MV-4-11 (cell line): ENCODE measurements around the gene ZNF774.
"Not testable (repeated sequence)": the region's sequence is repeated elsewhere in the genome, so short reads cannot be mapped to it uniquely, and the experiment has no call there.

ENCODE experiments used
- DNase-seq: peaks from one replicate; lab custom pipeline; 2025; lab: John Stamatoyannopoulos, UW

ZNF774 gene

DNA sequence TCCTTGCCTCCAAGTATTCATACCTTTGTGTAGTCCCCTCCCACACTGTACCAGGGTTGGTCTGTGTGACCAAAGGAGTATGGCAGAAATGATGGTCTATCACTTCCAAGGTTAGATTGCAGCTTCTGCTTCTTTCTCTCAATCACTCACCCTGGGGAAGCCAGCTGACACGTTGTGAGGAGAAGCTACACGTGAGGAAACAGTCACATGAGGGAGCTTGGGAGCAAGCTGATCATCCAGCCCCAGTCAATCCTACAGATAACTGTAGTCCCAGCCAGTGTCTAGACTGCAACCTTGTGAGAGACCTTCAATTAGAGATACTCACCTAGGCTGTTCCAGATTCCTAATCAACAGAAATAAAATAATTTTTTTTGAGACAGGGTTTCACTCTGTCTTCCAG lies 6.2 kb upstream of the ZNF774 start:
- DNase-seq, result no peak

DNA sequence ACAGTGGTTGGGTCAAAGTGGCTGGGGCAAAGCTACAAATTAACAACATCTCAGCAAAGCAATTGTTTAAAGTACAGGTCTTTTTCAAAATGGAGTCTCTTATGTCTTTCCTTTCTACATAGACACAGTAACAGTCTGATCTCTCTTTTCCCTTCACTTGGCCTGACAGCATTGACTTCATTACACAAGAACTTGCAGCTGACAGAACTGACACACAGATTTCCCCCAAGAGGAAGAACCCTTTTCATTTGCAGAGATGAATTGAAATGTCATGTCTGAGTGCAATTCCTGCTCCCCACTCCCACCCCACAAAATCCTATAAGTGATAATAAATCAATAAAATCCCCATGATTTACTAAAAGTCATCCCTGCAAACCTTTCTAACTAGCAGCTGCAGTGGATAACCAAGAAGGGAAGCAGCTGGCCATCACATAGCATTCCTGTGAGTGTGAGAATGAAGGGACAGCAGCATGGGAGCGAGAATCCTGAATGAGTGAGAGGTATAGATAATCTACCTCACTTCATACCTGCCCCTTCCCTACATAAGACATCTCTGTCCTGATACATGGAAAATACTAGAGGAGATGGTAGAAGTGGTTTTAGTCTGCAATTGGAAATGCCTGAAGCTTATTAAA lies 4.5 kb upstream of the ZNF774 start:
- DNase-seq, result not testable (repeated sequence)

DNA sequence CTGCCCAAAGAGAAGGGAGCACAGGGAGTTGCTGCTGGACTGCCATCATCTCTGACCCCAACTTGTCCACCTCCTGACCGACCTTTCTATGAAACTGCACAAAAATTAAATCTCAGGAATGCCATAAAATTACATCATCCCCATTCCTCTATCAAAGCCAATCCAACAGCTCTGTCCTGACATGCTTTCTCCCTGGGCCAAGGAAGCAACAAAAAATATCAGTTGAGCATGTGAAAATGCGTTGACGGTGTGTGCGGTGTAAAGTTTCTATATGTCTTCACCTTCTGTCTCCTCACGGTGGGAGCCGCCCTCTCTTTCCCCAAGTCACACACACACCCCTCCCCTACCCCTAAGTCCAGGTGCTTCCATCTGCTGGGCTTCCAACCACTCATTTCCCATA lies 3.6 kb upstream of the ZNF774 start:
- no peak for DNase-seq

DNA sequence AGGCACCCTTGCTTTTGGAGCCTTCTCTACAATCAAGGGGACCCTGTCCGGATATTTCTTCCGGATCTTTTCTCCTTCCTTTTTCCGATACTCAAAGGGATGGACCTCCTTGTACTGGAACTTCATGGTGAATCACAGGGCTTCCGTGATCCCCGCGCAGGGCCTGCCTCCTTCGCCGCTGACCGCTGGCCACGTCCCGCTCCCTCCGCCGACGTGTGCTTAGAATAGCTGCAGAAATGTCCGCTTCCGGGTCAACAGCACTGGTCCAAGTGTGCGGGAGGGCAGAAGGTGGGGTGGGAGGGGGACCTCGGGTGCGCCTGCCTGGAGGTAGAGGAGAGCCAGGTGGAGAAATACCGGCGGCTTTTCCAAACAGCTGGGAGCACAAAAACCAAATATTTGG lies 3.0 kb upstream of the ZNF774 start:
- DNase-seq, result no peak

DNA sequence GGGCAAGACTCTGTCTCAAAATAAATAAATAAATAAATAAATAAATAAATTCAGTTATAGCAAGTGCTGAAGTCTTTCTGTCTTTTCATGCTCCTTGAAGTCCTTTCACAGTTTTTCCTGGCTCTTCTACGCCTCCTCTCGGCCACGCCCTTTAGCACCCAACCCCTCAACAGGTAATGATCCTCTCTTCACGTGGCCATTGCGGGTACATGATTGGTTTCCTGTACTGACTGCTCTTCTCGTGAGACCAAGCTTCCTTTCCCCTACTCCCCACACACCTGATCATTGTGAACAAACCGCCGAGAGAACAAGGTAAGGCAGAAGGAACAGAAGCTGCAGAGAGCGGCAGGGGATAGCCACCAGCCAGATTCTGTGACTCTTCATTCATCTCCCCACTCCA lies 2.3 kb upstream of the ZNF774 start:
- DNase-seq, result no peak

DNA sequence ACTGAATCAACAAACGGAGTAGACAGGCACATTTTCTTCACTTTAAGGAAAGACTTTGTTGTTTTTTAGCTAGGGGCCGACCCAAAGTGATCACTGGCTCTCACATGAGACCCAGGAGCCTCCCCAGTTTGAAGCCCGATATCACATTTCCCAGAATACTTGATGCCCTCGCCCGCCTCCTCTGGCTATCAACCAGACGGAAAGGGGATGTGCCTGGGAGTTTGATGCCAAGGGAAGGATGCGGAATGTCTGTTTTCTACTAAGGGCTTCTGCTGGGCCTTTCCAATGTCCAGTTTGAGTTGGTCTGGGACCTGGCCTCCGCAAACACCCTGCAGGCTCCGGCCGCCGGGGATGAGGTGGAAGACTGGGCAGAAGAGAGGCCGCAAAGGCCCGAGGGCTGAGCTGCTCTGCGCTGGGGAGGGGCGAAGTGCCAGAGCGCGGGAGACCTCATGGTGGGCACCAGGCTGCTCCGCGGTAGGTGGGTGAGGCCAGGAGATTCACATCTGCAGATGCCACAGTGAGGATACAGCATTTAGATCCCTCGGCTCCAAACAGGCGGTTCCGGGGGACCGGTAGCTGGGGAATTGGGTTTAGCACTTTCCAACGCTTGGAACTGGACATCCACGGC lies 491 bp upstream of the ZNF774 start:
- DNase-seq, result no peak

DNA sequence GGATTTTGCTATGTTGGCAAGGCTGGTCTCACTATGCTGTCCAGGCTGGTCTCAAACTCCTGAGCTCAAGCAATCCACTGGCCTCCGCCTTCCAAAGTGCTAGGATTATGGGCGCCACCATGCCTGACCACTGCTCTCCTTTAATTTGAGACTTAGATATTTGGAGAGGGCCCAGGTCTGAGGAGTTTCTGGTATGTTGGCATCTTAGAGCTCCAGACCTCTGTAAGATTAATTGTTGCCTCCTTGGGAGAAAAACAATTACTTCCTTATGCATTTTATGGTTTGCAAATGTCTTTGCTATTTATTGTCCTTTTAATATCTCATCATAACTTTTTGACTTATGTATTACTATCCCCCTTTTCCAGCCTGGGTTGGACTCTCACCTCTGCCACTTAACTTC lies 2.9 kb downstream of the ZNF774 start:
- no peak for DNase-seq

DNA sequence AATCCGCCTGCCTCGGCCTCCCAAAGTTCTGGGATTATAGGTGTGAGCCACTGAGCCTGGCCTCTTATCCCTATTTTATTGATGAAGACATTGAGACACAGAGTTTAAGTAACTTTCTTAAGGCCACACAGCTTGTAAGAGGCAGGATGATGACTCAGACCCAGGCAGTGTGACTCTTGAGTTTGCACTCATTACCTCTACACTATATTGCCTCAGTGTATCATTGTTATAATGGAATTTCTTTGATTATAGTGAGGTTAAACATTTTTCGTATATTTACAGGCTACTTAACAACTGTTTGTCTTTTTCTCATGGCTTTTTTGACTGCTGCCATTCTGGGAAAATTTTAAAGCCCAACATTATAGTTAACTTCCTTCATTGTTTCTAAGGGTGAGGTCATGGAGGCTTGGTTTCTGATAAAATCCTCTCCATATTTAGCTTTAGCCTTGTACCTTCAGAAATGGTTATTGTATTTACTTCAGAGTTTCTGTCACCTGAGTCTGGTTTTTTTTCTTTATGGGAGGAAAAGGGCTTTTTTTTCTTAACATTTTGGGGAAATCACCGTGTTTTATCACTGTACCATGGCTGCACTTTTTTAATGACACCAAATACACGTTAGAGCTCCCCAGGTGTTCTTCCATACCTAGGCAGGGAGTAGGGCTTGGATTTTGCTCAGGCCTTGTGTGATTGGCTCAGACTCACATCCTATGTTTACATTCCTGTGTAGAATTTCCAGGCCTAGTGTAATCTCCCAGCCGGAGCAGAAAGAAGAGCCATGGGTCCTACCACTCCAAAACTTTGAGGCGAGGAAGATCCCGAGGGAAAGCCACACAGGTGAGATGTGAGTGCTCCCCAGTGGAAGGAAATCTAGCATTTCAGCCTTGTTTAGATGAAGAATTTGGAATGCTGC lies 6.3 kb downstream of the ZNF774 start:
- DNase-seq, result peak; percentile 50

DNA sequence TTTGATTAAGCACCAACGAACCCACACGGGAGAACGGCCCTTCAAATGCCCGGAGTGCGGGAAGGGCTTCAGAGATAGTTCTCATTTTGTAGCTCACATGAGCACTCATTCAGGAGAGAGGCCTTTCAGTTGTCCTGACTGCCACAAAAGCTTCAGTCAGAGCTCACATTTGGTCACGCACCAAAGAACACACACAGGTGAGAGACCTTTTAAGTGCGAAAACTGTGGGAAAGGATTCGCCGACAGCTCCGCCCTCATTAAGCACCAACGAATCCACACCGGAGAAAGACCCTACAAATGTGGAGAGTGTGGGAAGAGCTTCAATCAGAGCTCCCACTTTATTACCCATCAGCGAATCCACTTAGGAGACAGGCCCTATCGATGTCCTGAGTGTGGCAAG lies 8.7 kb downstream of the ZNF774 start:
- no peak for DNase-seq

DNA sequence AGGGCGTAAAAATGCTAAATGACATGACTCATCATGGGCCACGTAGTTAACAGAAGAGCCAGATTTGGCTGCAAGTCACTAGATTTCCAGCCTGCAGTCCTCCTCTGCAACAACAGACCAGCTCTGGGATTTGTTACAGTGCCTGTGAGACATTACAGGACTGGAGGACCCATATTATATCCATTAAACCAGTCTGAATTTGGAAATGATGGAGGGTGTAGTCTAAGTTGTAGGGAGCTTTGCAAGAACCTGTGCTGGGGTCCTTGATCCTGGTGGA lies 10.8 kb downstream of the ZNF774 start:
- no peak for DNase-seq

DNA sequence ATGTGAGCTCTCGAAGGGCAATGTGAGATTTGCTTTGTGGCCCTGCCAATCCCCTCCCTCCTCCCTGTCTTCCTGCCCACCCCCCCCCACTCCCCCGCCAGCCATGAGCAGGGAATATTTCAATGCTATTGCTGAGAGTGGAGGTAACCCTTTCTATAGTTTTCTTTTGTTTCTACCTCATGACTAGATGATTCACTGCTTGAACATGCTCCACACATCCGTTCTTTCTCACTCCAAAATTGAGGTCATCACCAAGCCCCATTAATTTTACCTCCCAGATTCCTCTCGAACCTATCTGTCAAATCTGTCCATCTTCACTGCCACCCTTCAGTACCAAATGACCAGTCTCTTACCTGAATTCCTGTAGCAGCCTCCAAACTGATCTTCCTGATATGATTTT lies 12.2 kb downstream of the ZNF774 start:
- no peak for DNase-seq

DNA sequence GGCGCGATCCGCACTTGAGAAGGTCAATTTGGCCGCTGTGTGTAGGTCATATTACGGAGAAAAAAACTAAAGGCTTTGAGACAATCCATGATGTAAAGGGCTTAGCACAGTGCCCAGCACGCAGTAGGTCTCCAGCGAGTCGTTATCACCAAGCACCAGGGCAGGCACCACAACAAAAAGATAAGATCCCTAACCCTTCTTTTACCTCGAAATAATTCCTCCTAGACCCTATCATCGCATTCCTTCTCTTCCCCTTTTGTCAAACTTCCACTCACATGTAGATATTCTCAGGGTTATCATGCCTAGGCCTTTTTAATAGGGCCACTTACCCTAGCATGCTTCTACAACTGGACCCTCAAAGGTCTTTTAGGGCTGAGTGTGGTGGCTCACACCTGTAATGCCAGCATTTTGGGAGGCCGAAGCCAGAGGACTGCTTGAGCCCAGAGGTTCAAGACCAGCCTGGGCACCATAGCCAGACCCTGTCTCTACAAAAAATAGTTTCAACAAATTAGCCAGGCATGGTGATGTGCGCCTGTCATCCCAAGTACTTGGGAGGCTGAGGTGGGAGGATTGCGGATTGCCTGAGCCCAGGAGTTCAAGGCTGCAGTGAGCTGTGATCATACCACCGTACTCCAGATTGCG lies 13.5 kb downstream of the ZNF774 start:
- DNase-seq, result no peak

DNA sequence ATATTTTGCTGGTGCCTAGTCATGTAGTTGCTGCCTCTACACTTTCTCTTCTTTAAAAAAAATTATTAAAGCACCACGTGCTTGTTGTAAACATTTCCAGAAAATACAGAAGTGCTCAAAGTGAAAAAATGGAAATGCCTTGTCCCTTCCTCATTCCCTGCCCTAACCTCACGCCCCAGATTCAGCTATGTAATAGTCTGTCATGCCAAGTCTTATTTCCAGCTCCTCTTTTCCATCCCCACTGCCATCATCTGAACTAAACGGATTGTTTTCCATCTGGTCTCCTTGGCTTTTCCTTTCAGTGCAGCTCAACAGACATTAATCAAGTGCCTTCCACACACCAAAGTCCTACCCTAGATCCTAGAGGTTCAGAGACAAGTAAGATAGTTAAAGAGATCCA lies 15.5 kb downstream of the ZNF774 start:
- peak; percentile 58 for DNase-seq

DNA sequence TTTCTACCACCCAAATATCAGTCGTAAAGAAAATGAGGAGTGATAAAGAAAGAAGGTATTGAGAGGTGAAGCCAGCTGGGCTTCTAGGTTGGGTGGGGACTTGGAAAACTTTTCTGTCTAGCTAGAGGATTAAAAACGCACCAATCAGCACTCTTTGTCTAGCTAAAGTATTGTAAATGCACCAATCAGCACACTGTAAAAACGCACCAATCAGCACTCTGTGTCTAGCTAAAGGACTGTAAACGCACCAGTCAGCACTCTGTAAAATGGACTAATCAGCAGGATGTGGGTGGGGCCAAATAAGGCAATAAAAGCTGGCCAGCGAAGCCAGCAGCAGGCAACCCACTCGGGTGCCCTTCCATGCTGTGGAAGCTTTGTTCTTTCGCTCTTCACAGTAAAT lies 23.0 kb downstream of the ZNF774 start:
- no peak for DNase-seq

DNA sequence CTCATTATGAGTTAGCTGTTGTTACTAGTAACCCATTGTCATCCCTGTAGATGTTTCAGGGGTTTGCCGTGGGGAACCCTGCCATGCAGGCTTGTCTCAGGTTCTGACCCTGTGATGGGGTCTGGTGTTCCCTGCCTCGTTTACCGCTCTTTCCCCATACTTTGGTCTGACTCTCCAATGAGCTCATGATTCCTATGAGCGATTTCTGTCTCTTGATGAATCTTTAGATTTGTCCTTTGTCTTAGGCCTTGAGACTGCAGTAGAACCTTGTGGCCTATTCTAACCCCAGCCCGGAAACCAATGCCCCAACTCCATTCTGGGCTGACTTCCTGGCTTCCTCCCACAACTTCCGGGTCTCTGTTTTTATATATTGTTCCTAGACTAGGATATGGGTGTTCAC lies 24.7 kb downstream of the ZNF774 start:
- DNase-seq, result peak; percentile 75

DNA sequence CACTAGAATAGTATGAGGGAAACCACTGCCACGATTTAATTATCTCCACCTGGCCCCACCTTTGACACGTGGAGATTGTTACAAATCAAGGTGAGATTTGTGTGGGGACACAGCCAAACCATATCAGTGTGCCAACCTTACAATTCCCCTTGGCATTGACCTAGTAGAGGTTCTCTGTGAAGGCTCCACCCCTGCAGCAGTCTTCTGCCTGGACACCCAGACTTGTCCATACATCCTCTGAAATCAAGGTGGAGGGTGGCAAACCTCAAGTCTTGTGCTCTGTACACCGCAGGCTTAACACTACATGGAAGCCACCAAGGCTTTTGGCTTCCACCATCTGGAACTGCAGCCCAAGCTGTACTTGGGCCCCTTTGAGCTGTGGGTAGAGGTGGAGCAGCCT lies 27.2 kb downstream of the ZNF774 start:
- no peak for DNase-seq

DNA sequence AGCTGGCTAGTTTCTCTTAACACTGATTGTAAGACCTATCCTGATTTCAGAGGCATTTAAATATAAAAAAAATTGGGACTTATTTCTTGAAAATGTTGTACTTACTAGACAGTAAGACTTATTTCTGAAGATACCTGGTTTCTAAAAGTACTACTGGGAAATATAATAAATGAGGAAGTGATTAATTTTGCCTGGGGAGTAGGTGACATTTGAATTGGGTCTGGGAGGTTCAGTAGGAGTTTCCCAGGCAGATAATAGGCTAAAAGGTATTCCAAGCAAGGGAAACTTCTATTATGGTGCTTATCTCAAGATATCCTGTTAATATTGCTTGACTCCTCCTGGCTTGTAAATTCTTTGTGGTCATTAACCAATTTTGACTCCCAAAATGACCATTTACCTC lies 29.4 kb downstream of the ZNF774 start:
- DNase-seq, result no peak

DNA sequence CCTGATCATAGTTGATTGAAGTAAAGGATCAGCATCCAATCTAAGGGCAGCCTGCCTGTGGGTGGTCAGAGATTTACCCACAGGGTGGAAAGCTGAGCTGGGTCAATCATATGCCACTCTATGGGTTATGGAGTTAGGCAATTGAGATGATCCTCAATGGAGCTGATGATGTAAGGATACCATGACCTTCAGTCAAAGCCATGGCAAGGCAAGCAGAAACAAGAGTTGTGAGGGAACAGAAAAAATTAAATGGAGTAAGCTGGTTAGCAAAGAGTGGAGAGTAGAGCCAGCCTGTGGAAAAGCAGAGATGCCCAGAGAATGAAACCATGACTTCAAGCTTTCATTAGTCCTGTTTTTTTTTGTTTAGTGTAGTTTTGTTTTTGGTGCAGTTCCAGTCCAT lies 30.2 kb downstream of the ZNF774 start:
- no peak for DNase-seq

DNA sequence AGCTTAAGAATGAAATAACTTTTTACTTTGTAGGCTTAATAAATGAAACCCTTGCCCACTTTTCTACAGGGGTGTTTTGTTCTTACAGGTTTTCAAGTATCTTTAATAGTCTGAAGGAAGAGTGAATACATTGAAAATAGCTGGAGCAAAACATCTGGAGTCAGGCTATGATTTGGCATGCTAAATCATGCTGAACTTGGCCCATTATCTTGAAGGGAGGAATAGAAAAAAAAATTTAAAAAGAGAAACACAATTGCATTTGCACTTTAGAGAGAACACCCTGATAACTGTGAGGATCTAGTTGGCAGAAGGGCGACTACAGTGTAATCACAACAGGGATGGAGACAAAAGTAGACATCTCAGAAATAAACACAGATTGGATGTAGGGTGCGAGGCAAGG lies 34.1 kb downstream of the ZNF774 start:
- no peak for DNase-seq

DNA sequence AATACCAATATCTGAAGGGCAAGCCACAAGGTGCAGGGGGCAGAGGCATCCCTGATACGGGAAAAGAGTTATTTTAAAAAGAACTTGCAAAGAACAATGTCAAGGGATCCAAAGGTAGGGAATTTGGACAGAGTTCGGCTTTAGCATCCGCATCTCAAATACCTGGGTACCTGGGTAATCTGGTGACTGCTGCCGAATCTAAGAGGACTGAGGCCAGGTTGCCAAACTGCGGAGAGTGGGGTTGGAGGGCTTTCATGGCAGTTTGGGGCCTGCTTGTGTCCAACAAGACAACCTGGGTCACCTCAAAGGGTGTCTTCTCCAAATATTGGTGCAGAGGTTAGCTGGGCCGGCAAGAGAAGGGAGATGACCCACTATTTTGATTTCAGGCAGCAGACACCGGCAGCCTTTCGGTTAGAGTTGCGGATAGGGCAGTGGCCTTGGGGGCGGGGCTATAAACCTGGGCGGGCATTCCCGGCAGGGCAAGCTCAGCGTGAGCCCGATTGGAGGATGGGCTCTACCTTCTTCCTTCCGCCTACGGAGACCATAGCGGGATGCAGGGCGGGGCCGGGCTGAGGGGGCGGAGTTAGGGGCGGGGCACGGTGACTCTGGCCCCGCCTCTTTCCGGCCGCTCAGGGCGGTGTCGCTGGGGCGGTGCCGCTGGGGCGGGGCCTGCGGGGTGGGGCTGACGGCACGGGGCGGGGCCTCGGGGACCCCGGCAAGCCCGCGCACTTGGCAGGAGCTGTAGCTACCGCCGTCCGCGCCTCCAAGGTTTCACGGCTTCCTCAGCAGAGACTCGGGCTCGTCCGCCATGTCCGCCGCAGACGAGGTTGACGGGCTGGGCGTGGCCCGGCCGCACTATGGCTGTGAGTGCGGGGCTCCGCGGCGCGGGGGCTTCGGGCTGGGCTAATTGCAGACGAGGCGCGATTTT lies 35.7 kb downstream of the ZNF774 start, which contains the start of gene IQGAP1:
Gene IQGAP1, plus strand, starts transcription at position 709 of the 928 bp plus-strand sequence. Its CDS starts 100 bp downstream, at position 809.
- peak; percentile 95 for DNase-seq

DNA sequence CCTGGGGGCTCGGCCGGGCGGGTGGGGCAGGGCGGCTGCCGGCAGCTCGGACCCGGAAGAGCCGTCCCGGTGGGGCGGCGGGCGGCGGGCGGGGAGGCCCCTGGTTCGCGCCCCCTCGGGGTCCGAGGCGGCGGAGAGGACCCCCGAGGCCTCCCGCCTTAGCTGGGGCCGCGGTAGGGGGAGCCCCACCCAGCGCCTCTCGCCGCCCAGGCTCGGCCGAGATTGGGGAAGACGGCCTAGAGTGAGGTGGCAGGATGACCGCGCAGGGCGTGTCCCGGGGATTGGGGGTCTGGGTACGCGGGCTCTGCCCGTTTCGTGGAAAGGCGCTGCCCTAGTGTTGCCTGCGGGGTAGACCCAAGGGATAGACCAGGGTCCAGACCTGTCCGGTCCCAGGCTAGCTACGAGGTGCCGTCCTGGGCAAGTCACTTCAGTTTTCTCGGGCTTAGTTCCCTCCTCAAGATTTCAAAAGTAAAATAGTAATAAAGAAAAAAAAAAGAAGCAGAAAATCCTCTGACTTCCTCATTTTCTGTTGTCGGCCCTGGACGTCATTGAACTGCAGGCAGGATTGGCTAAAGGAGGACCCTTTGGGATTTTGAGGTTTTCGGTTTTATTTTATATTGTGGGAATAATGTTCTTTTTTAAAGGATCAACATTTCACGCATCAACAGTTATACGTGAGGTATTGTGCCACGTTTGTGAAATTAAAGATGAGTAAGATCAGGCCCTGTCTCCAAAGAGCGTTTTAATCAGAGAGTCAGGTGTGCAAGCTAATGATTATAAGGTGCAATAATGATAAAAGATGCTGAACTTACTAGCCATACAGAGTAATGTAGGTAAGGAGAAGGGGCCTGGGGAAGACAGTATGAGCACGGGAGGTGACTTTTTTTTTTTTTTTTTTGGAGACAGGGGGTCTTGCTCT lies 36.6 kb downstream of the ZNF774 start:
- DNase-seq, result peak; percentile 74
